LNCaP clone FGC (cell line): ENCODE results near the gene WNT9B.
A peak's percentile ranks its signal among the peaks of the same experiment; 100 is the strongest.

ENCODE experiments used
- DNase-seq: peaks from one replicate; pipeline ENCODE4 v3.0.0-alpha.2; 2011; ENCODE audit warnings: low read depth
- H3K4me3 ChIP-seq: 2 replicates; pipeline ENCODE4 v1.5.1; 2011; ENCODE audit warnings: mild to moderate bottlenecking, low read depth, low read length, control low read depth
- TF ChIP-seq, protein P1 (sequence below): IDR thresholded peaks from 2 replicates; pipeline ENCODE4 v1.5.1; 2012; ENCODE audit warnings: mild to moderate bottlenecking; ENCODE audit not compliant: control insufficient read depth, insufficient read depth; ENCODE audit errors: extremely low read depth

The WNT9B gene

DNA sequence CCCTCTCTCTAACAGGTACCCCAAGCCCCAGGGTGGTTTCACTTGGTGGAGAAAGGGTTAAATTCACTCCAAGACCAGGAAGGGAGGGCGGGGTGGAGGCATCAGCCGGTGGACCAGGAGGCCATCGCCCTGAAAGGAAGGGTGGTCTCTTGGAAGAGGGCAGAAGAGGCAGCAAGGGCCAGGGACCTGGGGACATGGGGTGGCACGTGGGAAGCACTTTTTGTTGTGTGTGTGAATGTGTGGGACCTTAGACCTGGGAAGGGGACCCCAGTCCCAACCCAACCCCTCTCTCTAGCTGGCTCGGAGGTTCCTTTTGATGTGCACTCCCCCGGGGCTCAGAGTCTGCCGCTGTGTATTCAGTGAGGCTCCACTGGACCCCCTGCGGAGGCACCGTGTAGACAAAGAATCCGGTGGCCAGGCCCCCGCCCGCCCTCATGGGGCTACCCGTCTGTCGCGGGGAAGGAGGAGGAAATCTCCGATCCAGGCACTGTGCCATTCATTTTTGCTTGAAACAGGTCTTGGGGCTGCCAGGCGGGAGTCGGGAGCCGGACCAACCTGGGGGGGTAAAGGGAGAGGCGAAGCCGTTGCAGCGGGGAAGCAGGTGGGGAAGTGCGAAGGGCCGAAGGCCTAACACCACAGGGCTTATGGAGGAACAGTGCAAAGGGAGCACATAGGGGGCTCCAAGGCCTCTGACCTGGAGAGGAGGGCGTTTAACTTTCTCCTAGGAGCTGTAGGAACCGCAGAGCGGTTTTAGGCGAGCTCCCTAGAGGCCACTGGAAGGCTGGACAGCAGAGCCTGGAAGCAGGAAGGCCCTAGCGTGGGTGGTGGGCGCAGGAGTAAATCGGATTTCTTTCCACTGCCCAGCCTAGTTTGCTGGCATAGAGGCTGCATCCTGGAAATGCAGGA, 29.6 kb upstream of the WNT9B start:
- DNase-seq, result no peak
- TF ChIP-seq, protein P1, sequence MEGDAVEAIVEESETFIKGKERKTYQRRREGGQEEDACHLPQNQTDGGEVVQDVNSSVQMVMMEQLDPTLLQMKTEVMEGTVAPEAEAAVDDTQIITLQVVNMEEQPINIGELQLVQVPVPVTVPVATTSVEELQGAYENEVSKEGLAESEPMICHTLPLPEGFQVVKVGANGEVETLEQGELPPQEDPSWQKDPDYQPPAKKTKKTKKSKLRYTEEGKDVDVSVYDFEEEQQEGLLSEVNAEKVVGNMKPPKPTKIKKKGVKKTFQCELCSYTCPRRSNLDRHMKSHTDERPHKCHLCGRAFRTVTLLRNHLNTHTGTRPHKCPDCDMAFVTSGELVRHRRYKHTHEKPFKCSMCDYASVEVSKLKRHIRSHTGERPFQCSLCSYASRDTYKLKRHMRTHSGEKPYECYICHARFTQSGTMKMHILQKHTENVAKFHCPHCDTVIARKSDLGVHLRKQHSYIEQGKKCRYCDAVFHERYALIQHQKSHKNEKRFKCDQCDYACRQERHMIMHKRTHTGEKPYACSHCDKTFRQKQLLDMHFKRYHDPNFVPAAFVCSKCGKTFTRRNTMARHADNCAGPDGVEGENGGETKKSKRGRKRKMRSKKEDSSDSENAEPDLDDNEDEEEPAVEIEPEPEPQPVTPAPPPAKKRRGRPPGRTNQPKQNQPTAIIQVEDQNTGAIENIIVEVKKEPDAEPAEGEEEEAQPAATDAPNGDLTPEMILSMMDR, result no peak
- H3K4me3 ChIP-seq, result no peak overlapping the region

DNA sequence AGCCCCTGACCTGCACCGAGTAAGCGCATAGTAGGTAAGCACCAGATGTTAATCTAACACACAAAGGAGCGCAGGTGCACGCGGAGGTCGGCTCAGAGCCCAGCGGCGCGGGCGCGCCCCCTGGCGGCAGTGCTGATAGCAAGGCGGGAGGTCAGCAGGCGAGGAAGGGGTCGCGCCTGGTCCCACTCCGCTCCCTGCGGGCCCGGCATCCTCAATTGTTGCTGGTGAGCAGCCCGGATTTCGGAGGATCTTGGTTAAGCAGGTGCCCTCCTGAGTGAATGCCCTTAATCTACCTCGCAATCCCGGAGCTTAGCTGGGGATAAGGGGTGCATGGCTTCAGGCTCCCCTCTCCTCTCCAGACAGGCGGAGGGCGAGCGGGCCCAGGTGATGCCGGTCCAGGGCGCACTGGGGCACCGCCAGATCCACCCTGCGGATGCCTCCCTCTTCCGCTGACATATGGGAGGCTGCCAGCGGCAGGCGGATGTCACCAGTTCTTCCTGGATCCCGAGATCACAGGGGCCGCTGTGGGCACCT, 28.9 kb upstream of the WNT9B start:
- TF ChIP-seq, protein P1, result peak; percentile 64
- DNase-seq, result no peak
- H3K4me3 ChIP-seq, result no peak overlapping the region; the same call in 1 of the 2 replicates

DNA sequence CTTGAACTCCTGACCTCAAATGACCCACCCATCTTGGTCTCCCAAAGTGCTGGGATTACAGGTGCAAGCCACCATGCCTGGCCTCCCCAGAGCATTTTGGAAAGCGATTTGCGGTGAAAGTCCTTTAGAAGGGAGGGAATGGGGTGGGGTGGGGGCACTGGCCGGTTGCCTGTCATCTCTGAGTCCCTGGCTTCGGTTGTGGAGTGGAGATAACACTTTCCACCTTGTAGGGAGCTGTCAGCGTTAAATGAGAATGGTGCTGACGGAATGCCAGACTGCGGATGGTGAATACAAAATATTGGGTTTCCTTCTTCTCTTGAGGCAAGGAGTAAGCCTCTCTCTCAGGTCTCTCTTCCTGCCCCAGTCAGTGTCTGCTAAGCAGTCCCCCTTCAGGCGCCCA, 27.7 kb upstream of the WNT9B start:
- DNase-seq, result no peak
- TF ChIP-seq, protein P1, result no peak
- H3K4me3 ChIP-seq, result no peak overlapping the region

DNA sequence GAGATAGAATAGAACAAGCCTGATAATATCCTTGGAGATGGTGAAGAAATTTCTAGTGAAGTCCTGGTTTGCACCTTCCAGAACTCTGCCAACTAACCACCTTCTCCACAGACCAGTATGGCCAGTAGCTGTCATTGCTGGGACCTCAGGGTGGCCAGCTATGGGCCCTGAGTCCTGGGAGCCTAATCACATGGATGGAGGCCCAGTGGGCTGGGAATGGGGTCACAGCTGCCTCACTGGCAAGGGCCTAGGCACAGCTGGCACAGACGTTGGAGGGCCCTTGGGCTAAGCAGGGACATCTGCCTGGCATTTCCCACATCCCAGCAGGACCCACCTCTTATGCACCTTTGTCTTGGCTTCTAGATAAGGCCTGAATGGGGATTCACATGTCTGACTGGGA, 25.3 kb upstream of the WNT9B start:
- no peak for DNase-seq
- H3K4me3 ChIP-seq, result no peak overlapping the region
- TF ChIP-seq, protein P1, result no peak

DNA sequence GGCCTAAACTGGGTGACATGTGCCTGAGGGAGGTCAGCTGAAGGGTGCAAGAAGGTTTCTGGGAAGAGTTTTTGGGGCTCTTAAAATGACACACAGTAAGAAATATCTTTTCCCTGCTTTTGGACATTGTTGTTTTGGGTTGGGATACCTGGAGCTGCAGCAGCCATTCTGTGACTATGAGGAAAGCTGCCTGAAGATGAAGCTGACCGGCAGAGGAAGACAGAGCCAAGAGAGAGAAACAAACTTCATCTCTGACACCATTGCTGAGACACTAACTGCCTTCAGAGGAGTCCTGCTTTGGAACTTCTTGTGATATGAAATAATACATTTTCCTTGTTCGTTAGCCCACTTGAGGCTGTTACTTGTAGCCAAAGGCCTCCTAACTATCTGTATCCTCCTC, 24.1 kb upstream of the WNT9B start:
- no peak for DNase-seq
- no peak overlapping the region for H3K4me3 ChIP-seq
- TF ChIP-seq, protein P1, result no peak

DNA sequence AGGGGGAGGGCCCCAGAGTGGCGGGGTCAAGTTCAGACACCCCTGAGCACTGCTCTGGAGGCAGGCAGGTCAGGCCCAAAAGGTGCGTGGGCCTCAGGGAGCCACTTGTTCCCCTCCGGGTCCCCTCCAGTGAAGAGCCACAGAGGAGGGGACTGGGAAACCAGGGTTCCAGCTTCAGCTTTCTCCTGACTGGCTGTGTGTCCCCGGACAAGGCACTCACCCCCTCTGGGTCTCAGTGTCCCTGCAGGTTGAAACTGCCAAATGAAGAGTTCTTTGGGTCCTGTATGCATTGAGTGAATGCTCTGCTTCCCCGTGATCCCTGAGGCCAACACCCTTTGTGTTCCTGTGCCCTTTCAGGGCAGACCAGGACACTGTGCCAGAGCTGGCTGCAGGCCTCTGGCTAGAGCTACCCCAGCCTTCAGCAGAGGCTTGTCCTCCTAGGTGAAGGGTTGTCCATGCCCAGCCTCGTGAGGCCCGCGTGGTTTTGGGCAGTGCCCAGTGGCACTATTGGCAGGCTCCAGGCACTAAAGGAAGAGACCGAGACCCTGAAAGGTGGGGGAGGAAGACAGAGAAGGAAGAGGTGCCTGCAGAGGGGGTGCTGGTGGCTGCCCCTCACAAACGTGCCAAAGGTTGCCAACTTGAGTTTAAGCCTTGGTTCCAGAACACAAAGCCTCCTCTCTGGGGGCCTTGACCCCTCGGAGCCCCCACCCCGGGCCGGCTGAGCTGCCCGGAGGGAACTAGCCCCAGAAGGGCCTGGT, 19.6 kb upstream of the WNT9B start:
- no peak overlapping the region for H3K4me3 ChIP-seq
- TF ChIP-seq, protein P1, result no peak
- DNase-seq, result no peak
